HEK293T (cell line): ENCODE data around the gene MRPL19.

Experiments used
- ARNT ChIP-seq: fragments of 450-650 bp; IDR thresholded peaks from 2 replicates; pipeline ENCODE4 v1.6.1; 2017; ENCODE audit warnings: mild to moderate bottlenecking
- FOXA1 ChIP-seq: fragments of 450-650 bp; IDR thresholded peaks from 2 replicates; pipeline ENCODE4 v1.6.1; 2016; ENCODE audit warnings: mild to moderate bottlenecking
- FOXK2 ChIP-seq: fragments of 450-650 bp; IDR thresholded peaks from 2 replicates; pipeline ENCODE4 v1.6.1; 2016; ENCODE audit warnings: mild to moderate bottlenecking
- HDGF ChIP-seq: fragments of 450-650 bp; IDR thresholded peaks from 2 replicates; pipeline ENCODE4 v1.6.1; 2017; ENCODE audit warnings: antibody characterized with exemption, borderline replicate concordance
- LEF1 ChIP-seq: fragments of 450-650 bp; IDR thresholded peaks from 2 replicates; pipeline ENCODE4 v1.6.1; 2017; ENCODE audit warnings: mild to moderate bottlenecking, borderline replicate concordance
- NFRKB ChIP-seq: fragments of 450-650 bp; IDR thresholded peaks from 2 replicates; pipeline ENCODE4 v1.6.1; 2016; ENCODE audit warnings: mild to moderate bottlenecking, moderate library complexity
- PKNOX1 ChIP-seq: fragments of 450-650 bp; IDR thresholded peaks from 2 replicates; pipeline ENCODE4 v1.6.1; 2016
- SP1 ChIP-seq: fragments of 450-650 bp; IDR thresholded peaks from 2 replicates; pipeline ENCODE4 v1.6.1; 2017
- SUZ12 ChIP-seq: fragments of 450-650 bp; IDR thresholded peaks from 2 replicates; pipeline ENCODE4 v1.6.1; 2016; ENCODE audit warnings: mild to moderate bottlenecking
- TARDBP ChIP-seq: fragments of 450-650 bp; IDR thresholded peaks from 2 replicates; pipeline ENCODE4 v1.6.1; 2016

GRCh38 chr2:75702593-75702992 is 56.0 kb downstream of the MRPL19 start:
- TF ChIP-seq FOXK2 (no peak), LEF1 (no peak), HDGF (no peak), SP1 (no peak), FOXA1 (no peak), NFRKB (no peak), TARDBP (no peak), PKNOX1 (no peak), ARNT (no peak), SUZ12 (no peak)
